Effector CD8-positive, alpha-beta T cell (primary cell): ENCODE data around the gene MVK.

Source experiments
- DNase-seq: peaks from one replicate; lab custom pipeline; 2025; lab: John Stamatoyannopoulos, UW

Gene MVK

DNA sequence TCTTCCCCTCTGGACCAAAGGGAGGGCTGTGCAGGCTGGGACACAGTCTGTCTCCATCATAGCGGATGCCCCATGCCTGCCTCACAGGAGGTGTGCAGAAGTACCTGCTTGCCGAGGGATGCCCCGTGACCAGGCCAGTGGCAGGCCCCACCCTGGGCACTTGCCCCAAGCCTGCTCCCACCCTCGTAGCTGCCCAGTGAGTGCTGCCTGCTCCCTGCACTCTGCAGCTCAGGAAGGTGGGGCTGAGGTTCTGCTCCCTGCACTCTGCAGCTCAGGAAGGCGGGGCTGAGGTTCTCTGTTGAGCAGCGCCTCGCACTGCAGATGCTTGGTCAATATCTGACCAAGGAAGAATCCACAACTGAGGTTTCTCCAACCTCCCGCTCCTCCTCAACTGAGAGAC is 7.2 kb upstream of the MVK start:
- no peak for DNase-seq

DNA sequence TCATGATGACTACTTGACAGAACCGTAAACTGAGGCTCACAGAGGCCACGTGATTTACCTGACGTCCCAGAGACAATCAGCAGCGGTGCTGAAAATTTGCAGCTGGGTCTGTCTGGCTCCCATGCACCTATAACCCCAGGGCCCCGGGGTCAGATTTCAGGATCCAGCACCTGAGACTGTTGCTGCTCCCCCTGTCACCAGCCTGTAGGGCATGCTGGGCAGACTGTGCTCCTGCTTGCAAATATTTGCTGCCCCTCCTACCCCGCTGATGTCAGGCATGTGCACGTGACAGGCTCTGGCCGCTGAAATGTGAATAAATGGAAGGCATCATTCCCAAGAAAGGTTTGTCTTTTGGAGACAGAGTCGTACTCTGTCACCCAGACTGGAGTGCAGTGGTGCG is 6.3 kb upstream of the MVK start:
- no peak for DNase-seq

DNA sequence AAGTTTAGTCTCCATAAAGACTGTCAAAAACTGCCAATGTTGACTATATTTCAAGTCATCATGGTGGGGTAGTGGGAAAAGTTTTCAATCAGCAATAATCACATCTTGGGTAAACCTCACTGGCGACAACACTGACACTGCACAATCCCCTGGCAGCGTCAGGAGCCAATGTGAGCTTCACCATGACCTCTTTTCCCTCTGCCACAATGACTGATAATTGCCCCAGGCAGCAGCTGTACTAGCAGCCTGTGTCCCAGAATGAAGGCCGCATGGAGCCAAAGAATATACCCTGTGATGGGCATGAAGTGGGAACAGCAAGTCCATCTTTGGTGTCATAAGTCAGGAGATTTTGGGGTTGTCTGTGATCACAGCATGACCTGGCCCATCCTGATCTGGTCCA is 5.6 kb upstream of the MVK start:
- no peak for DNase-seq

DNA sequence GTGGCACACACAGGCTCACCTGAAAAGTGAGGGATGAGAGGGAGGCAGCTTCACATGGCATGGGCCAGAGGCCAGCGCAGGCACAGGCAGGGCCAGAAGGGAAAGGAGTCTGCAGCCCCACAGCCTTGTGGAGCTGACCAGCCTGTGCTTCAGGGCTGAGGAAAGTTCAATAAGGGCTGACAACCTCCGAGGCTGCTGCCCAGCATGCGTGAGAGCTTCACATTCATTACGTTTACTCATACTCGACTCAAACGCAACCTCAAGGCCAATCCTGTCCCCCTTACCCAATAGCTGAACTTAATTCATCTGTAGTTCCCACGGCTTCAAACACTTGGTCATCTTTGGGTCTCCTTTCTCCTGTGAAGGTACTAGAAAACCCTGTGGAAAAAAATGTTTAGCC is 5.1 kb upstream of the MVK start:
- DNase-seq = no peak

DNA sequence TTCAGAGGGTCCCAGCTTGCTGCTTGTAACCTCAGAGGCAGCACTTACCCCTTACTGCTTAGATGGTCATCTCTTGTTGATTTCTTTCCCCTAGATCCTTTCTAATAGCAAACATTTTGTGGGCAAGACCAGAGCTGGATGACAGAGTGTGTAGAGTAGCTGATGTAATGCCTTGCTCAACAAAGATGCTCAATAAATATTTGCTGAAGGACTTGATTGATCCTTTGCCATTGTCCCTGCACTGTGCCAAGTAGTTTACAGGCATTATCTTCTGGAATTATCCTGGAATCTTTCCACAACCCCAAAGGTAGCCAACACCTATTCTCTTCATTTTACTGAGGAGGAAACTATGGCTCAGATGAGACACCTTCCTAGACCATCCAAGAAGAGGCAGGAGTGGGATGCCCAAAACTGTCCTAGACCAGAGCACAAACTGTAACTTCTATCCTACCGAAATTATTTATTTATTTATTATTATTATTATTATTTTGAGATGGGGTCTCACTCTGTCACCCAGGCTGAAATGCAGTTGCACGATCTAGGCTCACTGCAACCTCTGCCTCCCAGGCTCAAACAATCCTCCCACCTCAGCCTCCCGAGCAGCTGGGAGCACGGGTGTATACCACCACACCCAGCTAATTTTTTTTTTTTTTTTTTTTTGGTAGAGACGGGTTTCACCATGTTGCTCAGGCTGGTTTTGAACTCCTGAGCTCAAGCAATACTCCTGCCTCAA is 1.7 kb upstream of the MVK start:
- no peak for DNase-seq

DNA sequence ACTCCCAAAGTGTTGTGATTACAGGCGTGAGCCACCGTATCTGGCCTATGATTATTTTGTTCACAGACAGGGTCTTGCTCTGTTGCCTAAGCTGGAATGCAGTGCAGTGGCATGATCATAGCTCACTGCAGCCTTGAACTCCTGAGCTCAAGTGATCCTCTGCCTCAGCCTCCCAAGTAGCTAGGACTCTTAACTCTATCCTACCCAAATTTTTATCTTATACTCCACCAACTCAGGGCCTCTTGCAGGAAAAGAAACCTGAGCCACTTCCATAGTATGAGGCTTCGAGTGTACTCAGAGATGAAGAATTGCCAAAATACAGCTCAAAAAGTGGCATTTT is 1.1 kb upstream of the MVK start:
- DNase-seq = no peak

DNA sequence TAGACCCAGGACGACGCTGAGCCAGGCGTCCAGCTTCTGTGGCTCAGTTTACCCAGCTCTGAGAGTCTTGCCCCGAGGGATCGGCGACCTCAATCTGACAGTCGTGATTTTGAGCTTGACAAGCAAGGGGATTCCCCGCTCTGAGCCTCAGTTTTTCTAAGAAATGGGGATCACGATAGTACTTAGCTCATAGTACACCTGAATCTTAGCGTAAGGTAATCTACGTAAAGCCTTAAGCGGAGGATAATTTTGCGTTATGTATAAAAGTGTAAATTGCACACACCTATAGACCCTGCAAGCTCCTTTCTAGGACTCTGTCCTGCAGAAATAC is 285 bp downstream of the MVK start:
- DNase-seq = no peak

DNA sequence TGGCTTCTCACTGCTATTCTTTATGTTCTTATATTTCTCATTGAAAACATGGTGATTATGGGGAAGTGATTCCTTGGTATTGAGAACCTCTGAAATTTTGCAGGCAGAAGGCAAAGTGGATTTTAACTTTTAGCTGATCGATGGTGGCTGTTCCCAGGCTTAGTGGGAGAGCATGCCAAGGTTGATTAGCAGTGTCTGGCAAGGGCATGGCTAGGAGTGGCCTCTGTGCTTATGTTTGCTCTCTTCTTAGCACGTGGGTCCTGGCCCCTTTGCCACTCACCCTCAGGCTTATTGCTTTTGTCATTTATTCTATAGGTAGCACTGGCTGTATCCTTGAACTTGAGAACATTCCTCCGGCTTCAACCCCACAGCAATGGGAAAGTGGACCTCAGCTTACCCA is 2.1 kb downstream of the MVK start:
- DNase-seq = no peak

DNA sequence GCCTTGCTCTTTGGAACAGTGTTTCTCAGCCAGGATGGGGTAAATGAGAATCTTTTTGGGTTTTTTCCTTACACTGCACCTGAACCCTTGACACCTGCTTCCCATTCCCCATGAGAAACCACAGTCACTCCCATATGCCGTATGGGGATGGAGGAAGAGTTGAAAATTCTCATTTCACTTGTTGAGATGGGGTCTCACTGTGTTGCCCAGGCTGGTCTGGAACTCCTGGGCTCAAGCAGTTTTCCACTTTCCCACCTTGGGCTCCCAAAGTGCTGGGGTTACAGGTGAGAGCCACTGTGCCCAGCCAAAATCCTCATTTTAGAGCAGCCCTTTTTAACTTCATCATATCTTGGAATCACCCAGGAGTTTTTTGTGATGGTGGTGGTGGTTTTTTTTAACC is 3.7 kb downstream of the MVK start:
- no peak for DNase-seq

DNA sequence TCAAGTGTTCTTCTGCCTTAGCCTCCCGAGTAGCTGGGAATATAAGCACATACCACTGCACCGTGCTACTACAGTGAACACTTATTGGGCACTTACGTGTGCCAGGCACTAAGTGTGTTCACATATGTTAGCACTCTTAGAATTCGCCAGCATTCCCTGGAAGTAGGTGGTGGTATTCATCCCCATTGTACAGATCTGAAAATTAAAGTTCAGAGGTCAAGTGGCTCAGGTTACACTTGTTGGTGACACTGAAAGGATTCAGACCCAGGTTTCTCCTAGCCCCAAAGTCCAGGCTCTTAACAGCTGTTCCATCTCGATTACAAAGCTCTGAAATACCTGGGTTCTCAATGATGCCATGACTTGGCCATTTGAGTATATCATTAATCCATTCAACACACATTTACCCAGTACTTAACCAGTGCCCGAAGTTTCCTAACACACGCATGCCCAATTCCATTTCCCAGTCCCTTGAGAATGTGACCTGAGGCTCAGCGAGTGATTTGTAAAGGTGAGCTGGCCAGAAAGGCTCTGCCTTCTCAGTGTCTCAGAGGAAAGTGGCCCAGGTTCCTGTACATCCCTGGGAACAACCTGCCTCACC is 4.8 kb downstream of the MVK start:
- DNase-seq = no peak

DNA sequence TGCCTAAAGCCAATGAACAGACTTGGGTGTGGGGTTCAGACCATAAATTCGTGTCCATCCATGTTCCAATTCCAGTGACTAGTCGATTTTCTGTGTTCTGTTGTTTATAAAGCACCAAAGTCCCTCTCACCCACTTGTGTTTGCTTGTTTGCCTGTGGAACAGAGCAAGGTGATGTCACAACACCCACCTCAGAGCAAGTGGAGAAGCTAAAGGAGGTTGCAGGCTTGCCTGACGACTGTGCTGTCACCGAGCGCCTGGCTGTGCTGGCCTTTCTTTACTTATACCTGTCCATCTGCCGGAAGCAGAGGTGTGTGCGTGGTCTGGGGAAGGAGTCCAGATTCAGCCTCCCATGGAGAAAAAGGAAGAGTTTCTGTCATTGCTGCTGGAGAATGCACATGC is 6.0 kb downstream of the MVK start:
- DNase-seq = no peak

DNA sequence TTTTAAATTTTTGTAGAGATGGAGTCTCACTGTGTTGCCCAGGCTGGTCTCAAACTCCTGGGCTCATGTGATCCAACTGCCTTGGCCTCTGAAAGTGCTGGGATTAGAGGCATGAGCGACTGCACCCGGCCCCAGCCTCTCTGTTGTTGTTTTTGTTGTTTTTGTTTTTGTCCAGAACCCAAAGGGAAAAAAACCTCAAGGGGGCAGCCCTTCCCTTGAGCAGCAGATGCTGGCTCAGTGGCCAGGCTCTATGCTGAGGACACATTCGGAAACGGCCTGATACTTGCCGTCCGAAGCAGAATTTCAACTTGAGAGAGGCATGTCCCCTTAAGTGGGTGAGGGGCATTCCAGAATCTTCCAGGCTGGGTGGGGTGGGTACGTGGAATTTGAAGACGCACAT is 6.7 kb downstream of the MVK start:
- DNase-seq = no peak

DNA sequence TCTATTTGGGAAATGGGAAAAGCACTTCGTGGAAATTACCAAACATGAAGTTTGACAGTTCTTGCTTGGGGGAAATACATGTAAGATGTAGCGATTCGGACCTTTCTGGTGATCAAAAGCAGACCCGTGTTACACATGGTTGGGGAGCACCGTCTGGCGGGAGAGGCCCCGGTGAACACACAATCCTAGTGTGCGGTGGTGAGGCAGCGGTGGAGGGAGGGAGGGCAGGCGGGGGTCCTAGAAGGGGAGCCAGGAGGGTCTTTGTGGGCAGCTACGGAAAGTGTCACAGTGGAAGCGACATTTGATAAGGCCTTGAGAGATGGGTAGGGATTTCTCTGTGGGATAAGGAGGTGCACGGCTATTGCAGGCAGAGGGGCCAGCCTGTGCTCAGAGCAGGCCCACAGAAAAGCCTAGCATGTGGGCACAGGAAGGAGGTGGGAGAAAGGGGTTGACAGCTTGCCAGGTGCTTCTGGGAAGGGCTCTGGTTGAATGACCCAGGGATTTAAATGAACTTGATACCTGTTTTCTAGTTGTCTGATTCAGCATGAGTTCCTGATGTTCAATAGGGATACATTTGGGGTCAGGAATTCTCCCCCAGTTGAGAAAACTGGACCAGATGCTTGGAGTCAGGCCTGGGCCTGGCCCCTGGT is 7.2 kb downstream of the MVK start:
- no peak for DNase-seq

DNA sequence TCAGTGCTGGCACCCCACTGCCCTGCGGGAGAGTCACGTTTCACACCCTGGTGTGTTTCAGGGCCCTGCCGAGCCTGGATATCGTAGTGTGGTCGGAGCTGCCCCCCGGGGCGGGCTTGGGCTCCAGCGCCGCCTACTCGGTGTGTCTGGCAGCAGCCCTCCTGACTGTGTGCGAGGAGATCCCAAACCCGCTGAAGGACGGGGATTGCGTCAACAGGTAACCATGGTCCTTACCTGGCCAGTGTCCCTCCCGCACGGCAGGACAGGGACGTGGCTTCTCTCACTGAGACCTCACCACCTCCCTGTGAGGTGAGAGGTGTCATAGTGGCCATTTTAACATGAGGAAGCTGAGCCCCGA is 7.7 kb downstream of the MVK start:
- DNase-seq = no peak

DNA sequence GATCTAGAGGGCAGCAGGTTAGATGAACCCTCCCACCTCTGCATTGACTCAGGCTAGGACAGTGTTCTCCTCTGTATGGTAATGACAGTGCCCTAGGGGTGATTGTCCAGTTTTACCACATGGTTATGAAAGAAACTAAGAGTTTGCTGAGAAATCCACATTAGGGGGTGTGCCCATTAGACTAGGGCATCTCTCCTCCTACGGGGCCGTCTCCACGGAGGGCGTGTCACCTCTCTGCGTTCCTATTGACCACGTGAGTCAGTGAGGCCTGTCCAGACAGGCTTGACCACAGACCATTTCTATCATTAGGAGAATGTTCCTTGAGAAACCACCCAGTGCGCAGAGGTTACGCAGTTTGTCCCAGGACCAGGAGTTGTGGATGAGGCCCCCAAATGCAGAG is 8.3 kb downstream of the MVK start:
- DNase-seq = no peak

DNA sequence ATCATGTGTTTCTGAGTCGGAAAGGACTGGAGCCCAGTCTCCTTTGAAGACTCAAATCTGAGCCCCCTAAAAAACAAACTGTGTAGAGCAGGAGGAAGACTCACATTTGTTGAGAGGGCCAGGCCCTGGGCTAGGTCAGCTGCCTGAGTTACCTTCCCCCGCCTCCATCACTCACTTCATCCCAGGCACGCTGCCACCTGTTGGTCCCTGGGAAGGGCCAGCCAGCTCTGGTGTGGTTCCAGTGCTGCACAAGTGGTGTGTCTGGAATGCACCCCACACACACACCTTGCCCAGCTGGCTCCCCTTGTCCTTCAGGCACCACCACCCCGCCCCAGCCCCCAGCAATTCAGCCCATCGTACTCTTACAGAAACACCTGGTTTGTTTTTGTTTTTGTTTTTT is 9.0 kb downstream of the MVK start:
- DNase-seq = no peak

DNA sequence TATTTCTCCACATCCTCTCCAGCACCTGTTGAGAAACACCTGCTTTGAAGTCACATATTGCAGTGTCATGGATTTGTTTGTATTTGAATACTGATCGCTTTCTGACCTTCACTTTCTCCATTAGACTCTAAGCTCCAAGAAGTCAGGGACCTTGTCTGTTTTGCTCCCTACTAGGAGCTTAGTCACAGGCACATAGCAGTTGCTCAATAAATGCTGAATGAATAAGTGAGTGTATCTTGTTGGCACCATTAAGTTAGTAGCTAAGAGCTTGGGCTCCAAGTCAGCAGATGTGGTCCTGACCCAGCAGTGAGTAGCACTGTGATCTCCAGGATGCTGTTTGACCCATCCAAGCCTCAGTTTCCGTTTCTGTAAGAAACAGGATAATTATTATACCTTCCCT is 10.1 kb downstream of the MVK start:
- DNase-seq = no peak

DNA sequence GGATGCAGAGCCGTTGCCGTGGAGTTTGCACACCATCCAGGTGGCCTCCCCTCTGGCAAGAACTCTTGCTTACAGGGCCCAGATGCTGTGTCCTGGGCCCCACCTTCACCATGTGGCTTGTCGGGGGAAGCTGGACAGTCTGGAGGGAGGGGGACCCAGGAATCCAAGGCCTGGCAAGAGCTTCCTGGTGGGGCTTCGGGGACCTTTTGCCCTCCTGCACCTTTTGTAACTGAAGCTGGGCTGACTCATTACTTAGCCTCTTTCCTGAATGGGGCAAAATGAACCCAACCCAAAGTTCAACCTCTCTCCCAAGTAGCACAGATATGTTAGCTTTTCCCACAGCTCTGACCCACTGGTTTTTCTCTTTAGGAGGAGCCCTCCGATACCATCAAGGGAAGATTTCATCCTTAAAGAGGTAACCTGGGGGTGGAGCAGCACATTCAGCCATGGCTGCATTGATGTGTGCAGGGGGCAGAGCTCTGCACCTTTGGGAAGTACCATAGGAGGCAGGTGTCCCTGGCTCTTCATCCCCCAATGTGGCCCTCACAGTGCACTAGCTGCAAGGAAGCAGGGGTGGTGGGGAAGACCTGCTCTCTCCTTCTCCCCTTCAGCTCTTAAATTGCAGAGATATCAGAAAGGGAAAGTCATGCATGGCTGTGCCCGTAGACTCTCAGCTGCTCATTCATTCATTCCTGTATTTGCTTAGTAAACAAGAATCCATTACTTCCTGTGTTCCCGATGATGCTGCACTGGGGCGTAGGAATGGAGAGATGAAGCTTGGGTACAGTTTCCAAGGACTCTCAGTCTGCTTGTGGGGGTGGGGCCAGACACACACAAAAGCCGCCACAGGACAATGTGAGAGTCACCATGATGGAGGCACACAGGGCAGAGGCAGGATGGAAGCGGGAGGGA is 13.0 kb downstream of the MVK start:
- DNase-seq = no peak

DNA sequence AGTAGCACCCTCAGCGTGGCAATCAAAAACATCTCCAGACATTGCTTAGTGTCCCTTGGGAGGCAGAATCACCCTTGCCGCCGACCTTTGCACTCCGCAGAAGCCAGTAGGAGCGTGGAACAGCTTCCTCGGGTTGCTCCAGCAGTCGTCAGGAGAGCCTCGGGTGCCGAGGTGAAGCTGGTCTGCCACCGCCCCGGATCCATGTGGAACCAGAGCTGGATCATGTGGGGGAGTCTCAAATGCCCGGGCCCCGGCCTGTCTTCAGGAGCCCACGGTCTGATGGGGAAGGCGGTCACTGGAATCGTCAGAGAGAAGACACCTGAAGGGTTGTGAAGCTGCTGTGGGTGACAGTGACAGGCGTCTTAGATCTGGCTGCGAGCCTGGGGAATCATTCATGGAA is 14.3 kb downstream of the MVK start:
- DNase-seq = no peak

DNA sequence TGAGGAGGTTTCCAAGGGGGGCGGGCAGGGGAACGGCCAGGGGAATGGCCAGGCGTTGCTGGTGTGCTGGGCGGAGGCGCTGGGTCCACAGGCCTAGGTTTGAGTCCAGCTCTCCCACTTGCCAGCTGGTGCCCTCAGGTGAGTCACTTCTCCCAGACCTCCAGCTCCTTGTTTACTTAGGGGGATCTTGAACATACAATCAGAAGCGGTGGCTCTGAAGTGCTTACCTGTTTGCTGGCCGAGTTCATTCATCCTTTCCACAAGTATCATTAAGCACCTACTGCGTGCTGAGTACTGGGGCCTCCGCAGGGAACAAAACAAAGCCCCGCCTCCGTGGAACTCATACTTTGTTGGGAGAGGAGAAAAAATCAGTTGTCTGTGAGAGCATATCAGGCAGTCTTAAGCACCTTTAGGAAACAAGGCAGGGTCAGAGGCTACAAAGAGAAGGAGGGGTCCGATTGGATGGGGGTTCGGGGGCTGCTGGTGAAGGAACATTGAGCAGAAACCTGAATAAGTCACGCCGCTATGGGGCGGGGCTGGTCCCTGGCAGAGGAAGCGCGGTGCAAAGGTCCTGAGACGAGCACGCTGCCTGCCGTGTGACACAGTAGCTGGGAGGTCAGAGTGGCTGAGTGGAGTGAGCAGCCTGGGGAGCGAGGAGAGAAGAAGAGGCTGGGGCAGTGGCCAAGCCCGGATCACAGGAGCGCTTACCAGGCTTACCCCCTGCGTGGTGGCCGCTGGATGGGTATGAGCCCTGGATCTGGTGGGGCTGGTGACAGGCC is 15.1 kb downstream of the MVK start:
- DNase-seq = no peak

DNA sequence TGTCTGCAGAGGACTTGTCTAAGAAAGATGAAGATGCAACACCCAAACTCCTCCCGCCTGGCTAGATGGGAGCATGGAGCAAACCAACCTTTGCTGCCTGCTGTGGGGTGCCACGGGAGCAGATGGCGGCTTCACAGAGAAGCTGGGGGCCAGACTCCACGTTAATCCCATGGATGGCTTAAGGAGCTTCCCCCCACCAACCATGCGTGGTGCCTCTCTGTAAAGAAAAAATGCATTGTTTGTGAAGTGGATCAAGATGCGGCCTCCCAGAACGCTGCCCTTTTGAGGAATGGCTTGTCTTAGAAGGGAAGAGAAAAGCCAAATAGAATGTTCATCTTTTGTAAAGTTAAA is 15.6 kb downstream of the MVK start:
- DNase-seq = no peak

DNA sequence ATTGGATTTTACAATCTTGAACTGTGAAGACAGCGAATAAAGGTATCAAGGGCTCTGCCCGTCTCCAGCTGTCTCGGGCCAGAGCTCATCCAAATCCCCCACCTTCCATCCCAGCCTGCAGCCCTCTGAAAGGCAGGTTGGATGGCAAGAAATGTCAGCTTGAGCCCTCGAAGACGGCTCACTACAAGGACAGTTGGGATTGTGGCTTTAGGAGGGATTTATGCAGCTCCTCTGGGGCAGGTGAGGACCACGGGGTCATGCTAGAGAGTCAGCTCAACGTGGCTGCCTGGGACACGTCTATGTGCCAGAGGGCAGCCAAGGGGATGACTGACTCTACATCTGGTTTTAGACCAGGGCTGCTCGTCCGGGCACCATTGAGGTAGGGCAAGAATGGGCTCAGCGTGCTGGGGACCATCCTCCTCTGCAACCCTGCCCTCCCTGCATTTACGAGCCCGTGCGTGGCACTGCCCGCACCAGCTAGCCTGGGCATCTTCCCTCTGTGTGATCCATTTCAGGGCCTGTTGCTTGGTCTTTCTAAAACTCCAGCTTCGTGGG is 16.2 kb downstream of the MVK start:
- DNase-seq = no peak
